K562 (cell line): ENCODE results near the gene NINJ2. TPM values are rescaled to one million over a fixed set of nuclear protein-coding genes. Genes with fewer than 3 reads are reported as not detected.

ENCODE experiments used
- ATAC-seq: fragments of 200-7000 bp; cut with Tn5 transposase; 3 replicates; pipeline ENCODE4 v1.9.1; 2020; ENCODE audit warnings: moderate library complexity
- BruUV-seq: library from RNA; stranded (reverse); fragments of 400-500 nt; replicated peaks from 2 replicates; lab custom pipeline; 2021; lab: Mats Ljungman, UMichigan
- CTCF ChIA-PET: fragments of 300-600 bp; formaldehyde crosslinking; extraction: SDS; loops from one replicate; lab custom pipeline; 2021; ENCODE audit warnings: low intra/inter-chr PET ratio; lab: Yijun Ruan, JAX
- POLR2A ChIA-PET: fragments of 300-600, 350-650 bp; sonication (Branson Sonifier 250); formaldehyde crosslinking; extraction: SDS; loops from one replicate; lab custom pipeline; 2021; ENCODE audit warnings: antibody characterized with exemption, inconsistent platforms; lab: Yijun Ruan, JAX
- DNase-seq, 4 experiments: peaks; one replicate each; pipeline versions ENCODE4 v3.0.0 to v3.0.0-alpha.2; 2011 to 2018; ENCODE audit warnings: low spot score in 3 of 4, mixed read lengths in 3 of 4; ENCODE audit errors: extremely low read depth in 1 of 4
- FAIRE-seq: peaks from 2 replicates; lab custom pipeline; 2011; peaks lifted over from hg19 to GRCh38; lab: Jason Lieb, UNC
- H2AFZ ChIP-seq: 2 replicates; pipeline ENCODE4 v1.6.0; 2011; ENCODE audit warnings: low read depth, low read length, control low read depth, inconsistent platforms
- H3K27ac ChIP-seq: fragments of 200-600 bp; 3 replicates; pipeline ENCODE4 v1.8.0; 2011; ENCODE audit warnings: low read depth, mild to moderate bottlenecking, control low read depth, inconsistent platforms, low read length, moderate library complexity, mixed read lengths; ENCODE audit errors: extremely low read depth
- H3K27me3 ChIP-seq, 2 experiments: fragments of 300-600 bp in 1 of 2; 2 replicates in 1 of 2; 3 replicates in 1 of 2; pipeline versions ENCODE4 v1.6.0 to v1.8.0; 2011; ENCODE audit warnings: inconsistent platforms in 2 of 2, low read length in 2 of 2, mild to moderate bottlenecking in 1 of 2, mixed read lengths in 1 of 2, moderate library complexity in 1 of 2; ENCODE audit not compliant: control insufficient read depth in 2 of 2, insufficient read depth in 2 of 2
- H3K36me3 ChIP-seq: fragments of 300-600 bp; 3 replicates; pipeline ENCODE4 v1.8.0; 2011; ENCODE audit warnings: mild to moderate bottlenecking, low read length, inconsistent platforms; ENCODE audit not compliant: control insufficient read depth, insufficient read depth
- H3K4me1 ChIP-seq, 2 experiments: fragments of 200-600 bp in 1 of 2; replicated peaks in 1 of 2; 2 replicates in 1 of 2; 3 replicates in 1 of 2; pipeline versions ENCODE4 v1.5.1 to v1.8.0; 2011; ENCODE audit warnings: inconsistent platforms in 2 of 2, low read length in 2 of 2, mild to moderate bottlenecking in 1 of 2, mixed read lengths in 1 of 2, moderate library complexity in 1 of 2; ENCODE audit not compliant: control insufficient read depth in 2 of 2, insufficient read depth in 2 of 2
- H3K4me2 ChIP-seq: 2 replicates; pipeline ENCODE4 v1.6.1; 2011; ENCODE audit warnings: low read length, control low read depth, inconsistent platforms, mixed read lengths; ENCODE audit not compliant: insufficient read depth
- H3K4me3 ChIP-seq: fragments of 200-600 bp; sonication (generic), shearing (Covaris generic); 2 replicates; pipeline ENCODE4 v1.5.1; 2016; ENCODE audit warnings: control low read depth, inconsistent platforms
- H3K79me2 ChIP-seq: fragments of 200-600 bp; 3 replicates; pipeline ENCODE4 v1.8.0; 2011; ENCODE audit warnings: low read length, inconsistent platforms; ENCODE audit not compliant: control insufficient read depth, insufficient read depth
- H3K9ac ChIP-seq, 2 experiments: 2 replicates each; pipeline versions ENCODE4 v1.6.0 to v1.6.1; 2011; ENCODE audit warnings: low read depth in 2 of 2, low read length in 2 of 2, control low read depth in 1 of 2, inconsistent platforms in 1 of 2, mild to moderate bottlenecking in 1 of 2, mixed read lengths in 1 of 2; ENCODE audit not compliant: insufficient read depth in 1 of 2
- H3K9me1 ChIP-seq: one replicate; pipeline ENCODE4 v1.6.0; 2011; ENCODE audit warnings: inconsistent platforms, mild to moderate bottlenecking, low read length, moderate library complexity; ENCODE audit not compliant: control insufficient read depth, insufficient read depth
- H3K9me3 ChIP-seq: replicated peaks from 2 replicates; pipeline ENCODE4 v1.5.1; 2011; ENCODE audit warnings: low read depth, low read length, inconsistent platforms; ENCODE audit not compliant: control insufficient read depth, insufficient read depth
- H4K20me1 ChIP-seq: replicated peaks from 2 replicates; pipeline ENCODE4 v1.6.1; 2011; ENCODE audit warnings: low read length, inconsistent platforms, mixed read lengths; ENCODE audit not compliant: control insufficient read depth, insufficient read depth
- BRF1 ChIP-seq: IDR thresholded peaks from 3 replicates; pipeline ENCODE4 v1.6.1; 2011; ENCODE audit warnings: borderline replicate concordance, mild to moderate bottlenecking; ENCODE audit not compliant: insufficient read length; ENCODE audit errors: extremely low read depth
- C11orf30 ChIP-seq: fragments of 450-650 bp; IDR thresholded peaks from 2 replicates; pipeline ENCODE4 v1.6.1; 2016; ENCODE audit warnings: low read depth, mild to moderate bottlenecking
- CXXC5 ChIP-seq: fragments of 250-450 bp; sonication (Bioruptor Pico); IDR thresholded peaks from 2 replicates; pipeline ENCODE4 v1.8.0; 2022; ENCODE audit warnings: inconsistent platforms, mild to moderate bottlenecking, moderate library complexity
- DDX20 ChIP-seq: fragments of 450-650 bp; IDR thresholded peaks from 2 replicates; pipeline ENCODE4 v1.6.1; 2016; ENCODE audit warnings: missing genetic modification characterization, low read depth, mild to moderate bottlenecking, missing compliant biosample characterization, moderate library complexity
- ELK3 ChIP-seq: fragments of 450-650 bp; formaldehyde crosslinking; IDR thresholded peaks from 2 replicates; pipeline ENCODE4 v1.4.0; 2020; ENCODE audit warnings: mild to moderate bottlenecking
- GTF2F1 ChIP-seq: IDR thresholded peaks from 2 replicates; pipeline ENCODE4 v1.6.1; 2011; ENCODE audit warnings: low read depth, low read length, improper control_type of control experiment
- IRF9 ChIP-seq: fragments of 450-650 bp; IDR thresholded peaks from 2 replicates; pipeline ENCODE4 v1.6.1; 2016; ENCODE audit warnings: missing biosample characterization, missing genetic modification characterization
- KDM1A ChIP-seq, 2 experiments: fragments of 450-650 bp; IDR thresholded peaks; 2 replicates each; pipeline ENCODE4 v1.6.1; 2016; ENCODE audit warnings: mild to moderate bottlenecking in 2 of 2
- MAX ChIP-seq: sonication (generic); formaldehyde crosslinking; IDR thresholded peaks from 2 replicates; pipeline ENCODE4 v1.9.0; 2022; ENCODE audit warnings: mild to moderate bottlenecking, missing genetic modification reagents
- NFE2L1 ChIP-seq: fragments of 450-650 bp; IDR thresholded peaks from 2 replicates; pipeline ENCODE4 v1.6.1; 2016; ENCODE audit warnings: missing genetic modification characterization, low read depth, mild to moderate bottlenecking, missing compliant biosample characterization, moderate library complexity, borderline replicate concordance
- POLR2A ChIP-seq: fragments of 450-650 bp; conservative IDR thresholded peaks from 2 replicates; pipeline ENCODE4 v1.6.1; 2016
- RBBP5 ChIP-seq: fragments of 200-600 bp; sonication (generic); IDR thresholded peaks from 2 replicates; pipeline ENCODE4 v1.6.1; 2012; ENCODE audit warnings: borderline replicate concordance, mild to moderate bottlenecking, low read length, control low read depth, inconsistent platforms; ENCODE audit not compliant: insufficient read depth, poor library complexity, severe bottlenecking
- RCOR1 ChIP-seq, 2 experiments: IDR thresholded peaks; 2 replicates each; pipeline ENCODE4 v1.6.1; 2012; ENCODE audit warnings: low read depth in 2 of 2, low read length in 2 of 2, borderline replicate concordance in 1 of 2, improper control_type of control experiment in 1 of 2
- SUPT5H ChIP-seq: fragments of 450-650 bp; IDR thresholded peaks from 2 replicates; pipeline ENCODE4 v1.6.1; 2016
- TEAD1 ChIP-seq, 2 experiments: fragments of 450-650 bp in 1 of 2; sonication (generic) in 1 of 2; formaldehyde crosslinking; IDR thresholded peaks; 2 replicates each; pipeline versions ENCODE4 v1.4.0 to v1.8.0; 2020 to 2022; ENCODE audit warnings: mild to moderate bottlenecking in 2 of 2, missing genetic modification reagents in 1 of 2
- TEAD2 ChIP-seq: fragments of 450-650 bp; IDR thresholded peaks from 2 replicates; pipeline ENCODE4 v1.6.1; 2016; ENCODE audit warnings: missing genetic modification characterization, control low read depth, missing compliant biosample characterization
- ZBED1 ChIP-seq: IDR thresholded peaks from 2 replicates; pipeline ENCODE4 v1.6.1; 2014
- ZNF274 ChIP-seq: IDR thresholded peaks from 2 replicates; pipeline ENCODE4 v1.6.1; 2011; ENCODE audit warnings: low read depth, mild to moderate bottlenecking, low read length, moderate library complexity, borderline replicate concordance
- WGBS: fragments of 100-300 bp; shearing (Covaris generic); methylation state at CpG from one replicate; pipeline ENCODE4 v1.1.6; 2016; ENCODE audit warnings: low coverage, mixed read lengths; ENCODE audit not compliant: insufficient coverage; ENCODE audit errors: missing lambda C conversion rate; 5-methylcytosine and 5-hydroxymethylcytosine counted together
- in situ Hi-C: fragments of 300-500 bp; cut with MboI; formaldehyde crosslinking; loops from 4 replicates; pipeline ENCODE4 v1.15.0; 2018; ENCODE audit warnings: inconsistent platforms, mixed read lengths
- intact Hi-C: fragments of 100-400 bp; cut with micrococcal nuclease; formaldehyde crosslinking; loops from 2 replicates; pipeline ENCODE4 v1.14.2; 2022
- polyA plus RNA-seq, 8 experiments: library from polyadenylated mRNA; depleted of rRNA in 4 of 8; stranded (reverse) in 5 of 8; unstranded in 3 of 8; fragments of >200 nt; fragmentation: Nextera tagmentation in 2 of 8; fragmentation: Illumina TruSeq in 1 of 8; extraction: Ambion mirVana in 2 of 8; extraction: Trizol in 1 of 8; gene quantifications; 2 replicates each; pipeline versions ENCODE4 v1.2.1 to v1.2.3, GENCODE V29; 2011 to 2014; ENCODE audit warnings: inconsistent platforms in 1 of 8, missing spikeins in 1 of 8
- total RNA-seq, 7 experiments: library from RNA; depleted of rRNA in 6 of 7; stranded (reverse); fragments of >200 nt in 6 of 7; fragmentation: Illumina TruSeq in 2 of 7; extraction: Trizol in 2 of 7; gene quantifications; 2 replicates each; pipeline versions ENCODE4 v1.2.1 to v1.2.3, GENCODE V29; 2011 to 2021; ENCODE audit warnings: low replicate concordance in 1 of 7
- TF ChIP-seq, protein P1 (sequence below): fragments of 450-650 bp; IDR thresholded peaks from 2 replicates; pipeline ENCODE4 v1.6.1; 2016; ENCODE audit warnings: low read depth, mild to moderate bottlenecking, moderate library complexity

NINJ2 gene
- total and polyA plus RNA-seq, 9 of the 15 experiments (the other 6 are each of a cell fraction or from before 2014, with no cell fraction given): 2.6 to 16.0 (median 4.5) TPM

GRCh38 chr12:643475-644302 lies 19.6 kb downstream of the NINJ2 start:
- Histone ChIP-seq H3K79me2 (peaks cover 16% of the 10 kb centered on the region), H3K9ac (peak overlapping the region; percentile 79 to 96), H3K9me3 (no peaks in the 10 kb centered on the region), H3K4me3 (peak overlapping the region; percentile 51), H3K27me3 (no peaks in the 10 kb centered on the region), H3K4me1 (peaks cover 36 to 45% of the 10 kb centered on the region in 2 experiments), H3K4me2 (peak overlapping the region; percentile 77), H2AFZ (peak overlapping the region; percentile 81), H3K27ac (peak overlapping the region; percentile 91), H3K36me3 (no peaks in the 10 kb centered on the region; the same call in 2 of the 3 replicates), H3K9me1 (no peaks in the 10 kb centered on the region), H4K20me1 (no peaks in the 10 kb centered on the region)
- peak; percentile 48 for FAIRE-seq
- CTCF ChIA-PET: no interaction called here
- peak; percentile 10 for ATAC-seq
- DNase-seq: peak; percentile 18 to 54 (median 26)
- WGBS: 22% methylated on average over 29 of the region's 33 CpGs
- BruUV-seq: TSS peak; percentile 64
- in situ Hi-C loops (no loop called here), intact Hi-C loops (loop anchor here (2.0 to 5.0 kb wide), 2 partner anchors 66 to 107 kb away; no protein-coding TSS in a partner anchor)
- POLR2A ChIA-PET: interaction anchor here (0.6 to 1.5 kb wide), 2 partner anchors 8 to 24 kb away, joined by 3 read pairs; no protein-coding TSS in a partner anchor
- TF ChIP-seq SUPT5H: 0 out of 2 replicates have a peak, but pooled peaks have one; percentile 7
- no peak for TF ChIP-seq GTF2F1
- TF ChIP-seq C11orf30: peak; percentile 59; the same call in 1 of the 2 replicates
- 0 out of 2 replicates have a peak, but pooled peaks have one; percentile 51 for TF ChIP-seq POLR2A
- TF ChIP-seq, protein P1, sequence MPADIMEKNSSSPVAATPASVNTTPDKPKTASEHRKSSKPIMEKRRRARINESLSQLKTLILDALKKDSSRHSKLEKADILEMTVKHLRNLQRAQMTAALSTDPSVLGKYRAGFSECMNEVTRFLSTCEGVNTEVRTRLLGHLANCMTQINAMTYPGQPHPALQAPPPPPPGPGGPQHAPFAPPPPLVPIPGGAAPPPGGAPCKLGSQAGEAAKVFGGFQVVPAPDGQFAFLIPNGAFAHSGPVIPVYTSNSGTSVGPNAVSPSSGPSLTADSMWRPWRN: no peak
- no peak for TF ChIP-seq ELK3 (CRISPR knock-in tag)
- TF ChIP-seq TEAD2 (tag): no peak
- TF ChIP-seq IRF9: no peak
- TF ChIP-seq TEAD1 (CRISPR knock-in tag; IDR thresholded peaks at IDR 0.05): 0 out of 4 replicates have a peak, but pooled peaks of 1 of the 2 experiments have one; percentile 16
- TF ChIP-seq NFE2L1 (tag): no peak
- no peak for TF ChIP-seq RCOR1 (IDR thresholded peaks at IDR 0.05; ENCODE audit: borderline replicate concordance in 1 of 2, low read depth in 2 of 2, low read length in 2 of 2)
- TF ChIP-seq DDX20 (tag): no peak
- no peak for TF ChIP-seq ZBED1
- TF ChIP-seq ZNF274: no peak
- TF ChIP-seq BRF1: no peak
- peak; percentile 19; the same call in 1 of the 2 replicates for TF ChIP-seq MAX (CRISPR knock-in tag)
- peak in 1 of 2 experiments; percentile 31; a peak in 1 of 4 replicates for TF ChIP-seq KDM1A (IDR thresholded peaks at IDR 0.05)
- peak; percentile 13 for TF ChIP-seq RBBP5
- TF ChIP-seq CXXC5: peak; percentile 36; the same call in 1 of the 2 replicates
